SH-SY5Y (cell line): Measurements from ENCODE around the gene ZFHX3.

Source experiments
- GATA2 ChIP-seq: IDR thresholded peaks from 2 replicates; pipeline ENCODE4 v1.6.1; 2011; ENCODE audit warnings: mild to moderate bottlenecking, low read depth, low read length
- GATA3 ChIP-seq: IDR thresholded peaks from 2 replicates; pipeline ENCODE4 v1.6.1; 2011; ENCODE audit warnings: low read depth, mild to moderate bottlenecking, low read length, moderate library complexity

DNA sequence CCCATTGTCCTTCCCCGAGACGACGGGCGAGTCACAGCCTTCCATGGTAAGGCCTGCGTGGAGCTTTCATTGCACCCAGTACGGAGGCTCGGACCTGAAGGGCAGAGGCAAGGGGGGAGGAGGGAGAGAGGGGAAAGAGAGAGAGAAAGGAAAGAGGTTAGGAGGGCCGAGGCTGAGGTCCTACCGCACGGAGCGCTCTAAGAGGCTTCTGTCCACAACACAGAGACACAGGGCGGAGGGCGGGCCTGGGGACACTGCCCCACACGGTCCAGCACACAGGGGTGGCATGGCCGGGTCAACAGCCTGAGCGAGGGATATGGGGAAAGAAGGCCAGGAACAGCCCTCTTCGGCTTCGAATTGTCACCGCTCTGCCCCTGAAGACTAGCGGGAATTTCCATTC, 87.8 kb downstream of the ZFHX3 start:
- TF ChIP-seq GATA2, result no peak
- no peak for TF ChIP-seq GATA3
